Stomach (tissue), 9 donors: Measurements from ENCODE around the gene TRIO. TPM values are rescaled to one million over a fixed set of nuclear protein-coding genes. Genes with fewer than 3 reads are reported as not detected.

Source experiments
- DNase-seq, 2 donors: peaks; one replicate each; pipeline versions ENCODE4 v3.0.0 to v3.0.0-alpha.2; 2013 to 2019
- H3K27ac ChIP-seq, 5 donors: fragments of 200-600 bp in 4 of 5; sonication (generic) in 4 of 5; one replicate each; pipeline ENCODE4 v1.5.1; 2013 to 2019; ENCODE audit warnings: mild to moderate bottlenecking in 1 of 5, moderate library complexity in 1 of 5
- H3K27me3 ChIP-seq, 3 donors: fragments of 200-600 bp; sonication (generic); one replicate each; pipeline ENCODE4 v1.5.1; 2017 to 2019; ENCODE audit warnings: mixed run types in 1 of 3
- H3K36me3 ChIP-seq, 4 donors: fragments of 200-600 bp; sonication (generic); 1 replicate in 3 of 4; 2 replicates in 1 of 4; pipeline ENCODE4 v1.5.1; 2016 to 2019
- H3K4me1 ChIP-seq, 4 donors: fragments of 200-600 bp; sonication (generic); one replicate each; pipeline ENCODE4 v1.5.1; 2016 to 2019
- H3K4me3 ChIP-seq, 4 donors: fragments of 200-600 bp; sonication (generic) in 3 of 4; one replicate each; pipeline ENCODE4 v1.5.1; 2016 to 2019; ENCODE audit warnings: mild to moderate bottlenecking in 1 of 4
- H3K9me3 ChIP-seq, 4 donors: fragments of 200-600 bp; sonication (generic); one replicate each; pipeline ENCODE4 v1.5.1; 2016 to 2019
- CTCF ChIP-seq, 7 experiments: fragments of 450-650 bp in 4 of 7; fragments of 200-600 bp in 3 of 7; sonication (generic) in 3 of 7; IDR thresholded peaks; one replicate each; pipeline ENCODE4 v1.5.1; 2016 to 2019; ENCODE audit warnings: antibody characterized with exemption in 7 of 7, control low read depth in 2 of 7, mild to moderate bottlenecking in 1 of 7
- EP300 ChIP-seq: sonication (generic); formaldehyde crosslinking; IDR thresholded peaks from one replicate; pipeline ENCODE4 v1.6.1; 2017; ENCODE audit warnings: antibody characterized with exemption
- POLR2A ChIP-seq, 4 donors: fragments of 450-650 bp; IDR thresholded peaks; one replicate each; pipeline ENCODE4 v1.6.1; 2016; ENCODE audit warnings: antibody characterized with exemption in 4 of 4, control low read depth in 2 of 4, mild to moderate bottlenecking in 1 of 4, moderate library complexity in 1 of 4
- POLR2AphosphoS5 ChIP-seq, 3 donors: sonication (generic); formaldehyde crosslinking; IDR thresholded peaks; one replicate each; pipeline ENCODE4 v1.6.1; 2016; ENCODE audit warnings: antibody characterized with exemption in 3 of 3
- WGBS, 5 donors: extraction: QIAGEN DNeasy Blood & Tissue Kit in 3 of 5; methylation state at CpG; one replicate each; pipeline versions ENCODE4 v1.1.5 to v1.1.7; 2013 to 2018; 5-methylcytosine and 5-hydroxymethylcytosine counted together
- intact Hi-C: fragments of 100-400 bp; cut with DNase I; formaldehyde crosslinking; loops from one replicate; pipeline ENCODE4 v1.15.1; 2023; ENCODE audit warnings: low total_unique reads
- polyA plus RNA-seq, 3 donors: library from polyadenylated mRNA; stranded (reverse); fragments of 200-250 nt; gene quantifications; one replicate each; pipeline ENCODE4 v1.2.3, GENCODE V29; 2013
- total RNA-seq, 5 donors: library from RNA; depleted of rRNA; stranded (reverse); fragments of >200 nt; gene quantifications; one replicate each; pipeline versions ENCODE4 v1.1.0 to v1.2.3, GENCODE V29; 2014 to 2016
- donor health status: healthy with polysubstance abuse.
- donor health status: Bipolar disorder and iron deficiency.
- donor health status: healthy.

TRIO gene
- total and polyA plus RNA-seq, 8 donors, result 9.9 to 558 (median 127) TPM

- H3K36me3 ChIP-seq, result no peaks in the 10 kb centered on the region
- intact Hi-C loops, result no loop called here
- no peaks in the 10 kb centered on the region for H3K9me3 ChIP-seq
- H3K27me3 ChIP-seq, result no peaks in the 10 kb centered on the region
- TF ChIP-seq POLR2AphosphoS5 (IDR thresholded peaks at IDR 0.05), result no peak
- TF ChIP-seq EP300, result no peak
- no peak for TF ChIP-seq CTCF (IDR thresholded peaks at IDR 0.05)
- no peak for TF ChIP-seq POLR2A (IDR thresholded peaks at IDR 0.05)
- no peak overlapping the region for H3K27ac ChIP-seq
- peaks cover 0 to 67% (median 44%) of the 10 kb centered on the region in 4 donors for H3K4me1 ChIP-seq
- no peak for DNase-seq
- WGBS, 5 donors, result 81 to 91% (median 87%) methylated on average over 4 of the region's 4 CpGs
- H3K4me3 ChIP-seq, result no peak overlapping the region
Measured at GRCh38 chr5:14252793-14253192, 109.7 kb downstream of the TRIO start.

- no peak for DNase-seq
- 86 to 98% (median 90%) methylated on average over 2 of the region's 2 CpGs for WGBS, 5 donors
- no peak overlapping the region for H3K4me3 ChIP-seq
- no peak for TF ChIP-seq CTCF (IDR thresholded peaks at IDR 0.05)
- no peak for TF ChIP-seq POLR2AphosphoS5 (IDR thresholded peaks at IDR 0.05)
- no peak for TF ChIP-seq EP300
- no peak for TF ChIP-seq POLR2A (IDR thresholded peaks at IDR 0.05)
- H3K9me3 ChIP-seq, result no peaks in the 10 kb centered on the region
- intact Hi-C loops, result no loop called here
- peak overlapping the region in 1 of 5 donors; percentile 20 for H3K27ac ChIP-seq
- peaks cover 0 to 76% (median 51%) of the 10 kb centered on the region in 4 donors for H3K4me1 ChIP-seq
- H3K27me3 ChIP-seq, result no peaks in the 10 kb centered on the region
- H3K36me3 ChIP-seq, result no peaks in the 10 kb centered on the region
Measured at GRCh38 chr5:14254686-14255085, 111.5 kb downstream of the TRIO start.

- no peak for TF ChIP-seq POLR2AphosphoS5 (IDR thresholded peaks at IDR 0.05)
- TF ChIP-seq CTCF (IDR thresholded peaks at IDR 0.05), result no peak
- no peak for TF ChIP-seq EP300
- no peak for TF ChIP-seq POLR2A (IDR thresholded peaks at IDR 0.05)
- 72 to 85% (median 82%) methylated on average over 5 of the region's 5 CpGs for WGBS, 5 donors
- no peak for DNase-seq
- intact Hi-C loops, result no loop called here
- H3K9me3 ChIP-seq, result no peaks in the 10 kb centered on the region
- peak overlapping the region in 2 of 5 donors; percentile 8 to 17 for H3K27ac ChIP-seq
- H3K4me3 ChIP-seq, result no peak overlapping the region
- H3K4me1 ChIP-seq, result peaks cover 2 to 76% (median 42%) of the 10 kb centered on the region in 4 donors
- H3K27me3 ChIP-seq, result no peaks in the 10 kb centered on the region
- no peaks in the 10 kb centered on the region for H3K36me3 ChIP-seq
Measured at GRCh38 chr5:14256026-14256690, 113.0 kb downstream of the TRIO start.

GRCh38 chr5:14256756-14257393 is 113.7 kb downstream of the TRIO start:
- H3K27me3 ChIP-seq, result no peaks in the 10 kb centered on the region
- TF ChIP-seq EP300 (no peak), CTCF (IDR thresholded peaks at IDR 0.05) (no peak), POLR2A (IDR thresholded peaks at IDR 0.05) (no peak), POLR2AphosphoS5 (IDR thresholded peaks at IDR 0.05) (no peak)
- no peak overlapping the region for H3K4me3 ChIP-seq
- H3K9me3 ChIP-seq, result no peaks in the 10 kb centered on the region
- no peaks in the 10 kb centered on the region for H3K36me3 ChIP-seq
- WGBS, 5 donors, result 70 to 81% (median 77%) methylated on average over 11 of the region's 11 CpGs
- no peak for DNase-seq
- H3K4me1 ChIP-seq, result peaks cover 5 to 76% (median 38%) of the 10 kb centered on the region in 4 donors
- peak overlapping the region in 2 of 5 donors; percentile 8 to 17 for H3K27ac ChIP-seq
- intact Hi-C loops, result no loop called here
